ENCODE data around the gene JPH4.

- no peak for TF ChIP-seq CTCF (IDR thresholded peaks at IDR 0.05; ENCODE audit: low read depth, low read length)
- no peak for TF ChIP-seq POLR2A (IDR thresholded peaks at IDR 0.05; ENCODE audit: extremely low read depth, insufficient read length)
- TF ChIP-seq MYC (IDR thresholded peaks at IDR 0.05; ENCODE audit: low read depth, low read length) = no peak
- no peak for TF ChIP-seq MAX (IDR thresholded peaks at IDR 0.05; ENCODE audit: low read depth, low read length)
Observed at GRCh38 chr14:23556700-23557440, 21.7 kb downstream of the JPH4 start.
